Lower leg skin (tissue), 4 donors: ENCODE results near the gene EML4. TPM values are rescaled to one million over a fixed set of nuclear protein-coding genes. Genes with fewer than 3 reads are reported as not detected.
A peak's percentile ranks its signal among the peaks of the same experiment; 100 is the strongest.

Experiments used
- DNase-seq, 2 donors: peaks; one replicate each; pipeline ENCODE4 v3.0.0-alpha.2; 2019; ENCODE audit warnings: low spot score in 2 of 2
- H3K4me3 ChIP-seq: fragments of 200-600 bp; sonication (generic); 2 replicates; pipeline ENCODE4 v1.5.1; 2017; ENCODE audit warnings: mild to moderate bottlenecking, low read depth; ENCODE audit not compliant: poor library complexity, severe bottlenecking
- POLR2A ChIP-seq, 2 donors: fragments of 450-650 bp; IDR thresholded peaks; one replicate each; pipeline ENCODE4 v1.6.1; 2016 to 2017; ENCODE audit warnings: antibody characterized with exemption in 2 of 2, mild to moderate bottlenecking in 1 of 2, moderate library complexity in 1 of 2
- WGBS, 2 donors: methylation state at CpG; one replicate each; pipeline ENCODE4 v1.1.5; 2018; 5-methylcytosine and 5-hydroxymethylcytosine counted together
- intact Hi-C: fragments of 100-400 bp; cut with DNase I; formaldehyde crosslinking; loops from one replicate; pipeline ENCODE4 v1.15.0; 2023; ENCODE audit warnings: low total_unique reads
- total RNA-seq, 4 donors: library from RNA; depleted of rRNA; stranded (reverse); fragments of >200 nt; gene quantifications; one replicate each; pipeline ENCODE4 v1.1.0, GENCODE V29; 2016
- TF ChIP-seq, protein P1 (sequence below), 3 donors: fragments of 450-650 bp; IDR thresholded peaks; one replicate each; pipeline ENCODE4 v1.5.1; 2016; ENCODE audit warnings: antibody characterized with exemption in 3 of 3, mild to moderate bottlenecking in 3 of 3, moderate library complexity in 2 of 3

The EML4 gene
- total RNA-seq, 4 donors from 2014 or later = 29.5 to 37.4 (median 33.6) TPM

DNA sequence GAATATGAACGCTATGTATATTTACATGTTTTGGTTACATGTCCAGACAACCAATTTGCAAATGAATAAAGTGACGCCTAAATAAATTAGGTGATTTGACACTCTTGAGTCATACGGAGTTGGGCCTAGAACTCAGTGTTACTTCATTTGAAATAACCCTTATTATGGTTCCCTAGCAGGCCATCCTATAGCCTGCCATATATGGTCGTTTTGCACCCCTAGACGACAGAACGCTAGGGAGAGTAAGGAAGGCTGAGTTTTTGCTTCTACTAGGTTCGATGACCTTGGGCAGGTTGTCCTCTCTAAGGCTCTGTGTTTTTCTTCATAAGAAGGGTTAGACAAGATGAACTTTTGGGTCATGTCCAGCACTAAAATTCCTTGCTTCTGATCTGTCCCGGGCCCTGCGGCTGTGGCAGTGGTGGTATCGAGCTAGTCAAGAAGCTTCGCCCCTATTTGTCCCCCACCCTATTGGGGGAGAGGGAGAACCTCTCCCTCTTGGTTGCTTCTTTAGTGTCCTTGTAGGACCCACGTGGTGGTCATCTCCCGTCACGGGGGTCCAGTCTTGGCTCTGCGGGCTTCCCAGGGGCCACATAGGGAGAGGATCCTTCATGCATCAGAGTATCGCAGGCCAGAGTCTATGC, 574 bp upstream of the EML4 start:
- intact Hi-C loops = no loop called here
- no peak for DNase-seq
- no peak overlapping the region for H3K4me3 ChIP-seq
- no peak for TF ChIP-seq POLR2A (IDR thresholded peaks at IDR 0.05)
- TF ChIP-seq, protein P1, sequence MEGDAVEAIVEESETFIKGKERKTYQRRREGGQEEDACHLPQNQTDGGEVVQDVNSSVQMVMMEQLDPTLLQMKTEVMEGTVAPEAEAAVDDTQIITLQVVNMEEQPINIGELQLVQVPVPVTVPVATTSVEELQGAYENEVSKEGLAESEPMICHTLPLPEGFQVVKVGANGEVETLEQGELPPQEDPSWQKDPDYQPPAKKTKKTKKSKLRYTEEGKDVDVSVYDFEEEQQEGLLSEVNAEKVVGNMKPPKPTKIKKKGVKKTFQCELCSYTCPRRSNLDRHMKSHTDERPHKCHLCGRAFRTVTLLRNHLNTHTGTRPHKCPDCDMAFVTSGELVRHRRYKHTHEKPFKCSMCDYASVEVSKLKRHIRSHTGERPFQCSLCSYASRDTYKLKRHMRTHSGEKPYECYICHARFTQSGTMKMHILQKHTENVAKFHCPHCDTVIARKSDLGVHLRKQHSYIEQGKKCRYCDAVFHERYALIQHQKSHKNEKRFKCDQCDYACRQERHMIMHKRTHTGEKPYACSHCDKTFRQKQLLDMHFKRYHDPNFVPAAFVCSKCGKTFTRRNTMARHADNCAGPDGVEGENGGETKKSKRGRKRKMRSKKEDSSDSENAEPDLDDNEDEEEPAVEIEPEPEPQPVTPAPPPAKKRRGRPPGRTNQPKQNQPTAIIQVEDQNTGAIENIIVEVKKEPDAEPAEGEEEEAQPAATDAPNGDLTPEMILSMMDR (IDR thresholded peaks at IDR 0.05) = no peak
- WGBS, 2 donors = 72% methylated on average over 16 of the region's 16 CpGs

- TF ChIP-seq POLR2A (IDR thresholded peaks at IDR 0.05) = no peak
- TF ChIP-seq, protein P1 (IDR thresholded peaks at IDR 0.05) = no peak
- no peak for DNase-seq
- peak overlapping the region; percentile 73 for H3K4me3 ChIP-seq
- 1 to 4% methylated on average over 10 of the region's 10 CpGs for WGBS, 2 donors
- intact Hi-C loops = no loop called here
Observed at GRCh38 chr2:42169874-42170521, 845 bp downstream of the EML4 start.

GRCh38 chr2:42170619-42171395, 1.7 kb downstream of the EML4 start:
- no peak overlapping the region for H3K4me3 ChIP-seq
- intact Hi-C loops = no loop called here
- 50 to 55% methylated on average over 9 of the region's 9 CpGs for WGBS, 2 donors
- DNase-seq = no peak
- TF ChIP-seq, protein P1 (IDR thresholded peaks at IDR 0.05) = no peak
- TF ChIP-seq POLR2A (IDR thresholded peaks at IDR 0.05) = no peak

- H3K4me3 ChIP-seq = no peak overlapping the region
- TF ChIP-seq, protein P1 (IDR thresholded peaks at IDR 0.05) = no peak
- no peak for TF ChIP-seq POLR2A (IDR thresholded peaks at IDR 0.05)
- 51 to 54% methylated on average over 3 of the region's 3 CpGs for WGBS, 2 donors
- DNase-seq = no peak
- intact Hi-C loops = no loop called here
Observed at GRCh38 chr2:42171396-42171980, 2.3 kb downstream of the EML4 start.

- no peak for TF ChIP-seq POLR2A (IDR thresholded peaks at IDR 0.05)
- TF ChIP-seq, protein P1 (IDR thresholded peaks at IDR 0.05) = no peak
- intact Hi-C loops = no loop called here
- no peak for DNase-seq
- H3K4me3 ChIP-seq = no peak overlapping the region
- WGBS, 2 donors = 7 to 23% methylated on average over 1 of the region's 1 CpG
Observed at GRCh38 chr2:42172020-42172419, 2.9 kb downstream of the EML4 start.
